Kasumi-1 (cell line): ENCODE results near the gene HIPK4.
A peak's percentile ranks its signal among the peaks of the same experiment; 100 is the strongest.
"Not testable (repeated sequence)": the region's sequence is repeated elsewhere in the genome, so short reads cannot be mapped to it uniquely, and the experiment has no call there.

Experiments used
- DNase-seq, 2 experiments: peaks; one replicate each; lab custom pipeline; 2025; lab: John Stamatoyannopoulos, UW

HIPK4 gene, protein sequence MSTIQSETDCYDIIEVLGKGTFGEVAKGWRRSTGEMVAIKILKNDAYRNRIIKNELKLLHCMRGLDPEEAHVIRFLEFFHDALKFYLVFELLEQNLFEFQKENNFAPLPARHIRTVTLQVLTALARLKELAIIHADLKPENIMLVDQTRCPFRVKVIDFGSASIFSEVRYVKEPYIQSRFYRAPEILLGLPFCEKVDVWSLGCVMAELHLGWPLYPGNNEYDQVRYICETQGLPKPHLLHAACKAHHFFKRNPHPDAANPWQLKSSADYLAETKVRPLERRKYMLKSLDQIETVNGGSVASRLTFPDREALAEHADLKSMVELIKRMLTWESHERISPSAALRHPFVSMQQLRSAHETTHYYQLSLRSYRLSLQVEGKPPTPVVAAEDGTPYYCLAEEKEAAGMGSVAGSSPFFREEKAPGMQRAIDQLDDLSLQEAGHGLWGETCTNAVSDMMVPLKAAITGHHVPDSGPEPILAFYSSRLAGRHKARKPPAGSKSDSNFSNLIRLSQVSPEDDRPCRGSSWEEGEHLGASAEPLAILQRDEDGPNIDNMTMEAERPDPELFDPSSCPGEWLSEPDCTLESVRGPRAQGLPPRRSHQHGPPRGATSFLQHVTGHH

DNA sequence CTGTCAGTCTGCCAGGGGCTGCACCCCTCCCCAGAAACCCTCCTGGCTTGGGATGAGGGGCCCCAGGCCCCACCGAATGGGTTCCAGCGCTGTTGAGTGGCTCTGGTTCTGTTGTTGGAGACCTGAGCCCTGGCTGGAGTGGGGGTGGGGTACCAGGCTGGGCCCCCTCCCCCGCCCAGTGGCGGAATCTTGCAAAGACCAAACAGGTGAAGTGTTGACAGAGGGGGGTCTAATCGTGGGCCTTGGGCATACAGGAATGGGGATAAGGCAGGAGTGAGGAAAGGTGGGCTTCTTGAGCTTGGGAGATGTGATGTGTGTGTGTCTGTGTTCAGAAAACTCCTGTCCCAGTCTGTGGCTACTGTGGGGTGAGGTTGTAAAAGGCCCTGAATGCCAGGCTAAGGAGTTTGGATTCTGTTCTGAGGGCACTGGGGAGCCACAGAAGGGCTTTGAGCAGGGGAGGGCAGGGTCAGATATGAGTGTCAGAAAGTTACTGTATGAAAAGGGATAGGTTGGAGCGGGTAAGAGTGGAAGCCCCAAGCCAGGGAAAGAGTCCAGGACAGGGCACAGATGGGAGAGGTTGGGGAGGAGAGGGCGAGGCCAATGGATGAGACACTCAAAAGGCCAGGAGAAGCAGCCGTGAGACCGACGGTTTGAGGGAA, at the start of gene HIPK4:
Gene HIPK4, minus strand, starts transcription at position 98 of the 659 bp plus-strand sequence. CDS start 279 bp downstream, outside the sequence.
- DNase-seq: no peak

- no peak for DNase-seq
Observed at GRCh38 chr19:40438284-40438683, 48.3 kb upstream of the HIPK4 start.

DNA sequence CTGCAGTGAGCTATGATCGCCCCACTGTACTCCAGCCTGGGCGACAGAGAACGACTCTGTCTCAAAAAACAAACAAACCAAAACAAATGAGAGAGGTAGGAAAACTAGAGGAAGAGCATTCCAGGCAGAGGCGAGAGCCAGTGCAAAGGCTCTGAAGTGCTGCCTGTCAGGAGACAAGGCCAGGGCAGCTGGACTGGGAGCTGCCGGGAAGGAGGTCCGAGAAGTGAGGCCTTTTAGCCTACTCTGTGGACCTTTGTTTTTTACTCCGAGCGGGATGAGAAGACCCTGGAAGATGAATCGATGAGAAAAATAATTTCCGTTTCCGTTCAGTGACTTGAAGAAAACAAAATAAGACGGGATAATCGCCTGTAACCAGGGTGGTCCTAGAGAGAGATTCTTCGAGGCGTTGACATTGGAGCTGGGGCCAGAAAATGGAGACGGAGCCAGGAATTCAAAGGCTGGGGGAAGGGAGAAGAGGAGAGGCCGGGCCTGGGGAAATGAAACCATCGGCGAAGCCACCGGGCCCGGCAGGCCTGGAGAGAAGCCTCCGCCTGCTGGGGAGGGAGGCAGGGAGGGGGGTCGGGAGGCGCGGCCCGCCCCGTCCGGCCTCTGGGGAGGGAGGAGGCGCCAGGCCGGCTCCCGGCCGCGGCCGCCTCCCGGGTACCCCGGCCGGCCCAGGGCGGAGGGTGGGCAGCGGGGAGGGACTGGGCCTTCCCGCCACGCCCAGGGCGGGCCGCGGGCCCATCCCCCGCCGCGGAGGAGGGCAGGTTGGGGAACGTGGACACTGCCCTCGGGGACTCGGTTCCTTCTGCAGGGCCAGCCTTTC, 43.6 kb upstream of the HIPK4 start:
- peak; percentile 11 to 38 for DNase-seq

DNA sequence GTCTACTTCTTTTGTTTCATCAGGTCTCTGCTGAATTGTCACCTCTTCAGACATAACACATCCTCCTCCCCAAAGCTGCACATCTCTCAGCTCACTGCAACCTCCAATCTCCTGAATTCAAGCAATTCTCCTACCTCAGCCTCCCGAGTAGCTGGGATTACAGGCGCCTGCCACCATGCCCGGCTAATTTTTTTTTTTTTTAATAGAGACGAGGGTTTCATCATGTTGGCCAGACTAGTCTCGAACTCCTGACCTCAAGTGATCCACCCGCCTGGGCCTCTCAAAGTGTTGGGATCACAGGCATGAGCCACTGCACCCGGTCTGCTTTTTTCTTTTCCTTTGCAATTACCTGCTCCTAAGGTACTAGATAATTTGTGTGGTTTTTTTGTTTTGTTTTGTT, 42.8 kb upstream of the HIPK4 start:
- DNase-seq: not testable (repeated sequence)

DNA sequence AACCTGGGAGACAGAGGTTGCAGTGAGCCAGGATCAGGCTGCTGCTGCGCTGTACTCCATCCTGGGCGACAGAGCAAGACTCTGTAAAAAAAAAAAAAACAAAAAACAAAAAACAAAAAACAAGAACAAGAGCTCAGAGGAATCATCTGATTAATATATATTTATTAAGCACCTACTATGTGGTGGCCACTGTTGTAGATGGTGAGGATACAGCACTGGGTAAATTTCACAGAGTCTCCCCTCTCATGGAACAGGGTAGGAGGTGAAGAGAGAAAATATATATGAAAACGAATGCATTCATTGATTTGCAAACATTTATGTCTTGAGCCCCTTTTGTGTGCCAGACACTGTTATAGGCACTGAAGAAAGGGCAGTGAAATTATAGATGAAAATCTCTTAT, 41.7 kb upstream of the HIPK4 start:
- no peak for DNase-seq

DNA sequence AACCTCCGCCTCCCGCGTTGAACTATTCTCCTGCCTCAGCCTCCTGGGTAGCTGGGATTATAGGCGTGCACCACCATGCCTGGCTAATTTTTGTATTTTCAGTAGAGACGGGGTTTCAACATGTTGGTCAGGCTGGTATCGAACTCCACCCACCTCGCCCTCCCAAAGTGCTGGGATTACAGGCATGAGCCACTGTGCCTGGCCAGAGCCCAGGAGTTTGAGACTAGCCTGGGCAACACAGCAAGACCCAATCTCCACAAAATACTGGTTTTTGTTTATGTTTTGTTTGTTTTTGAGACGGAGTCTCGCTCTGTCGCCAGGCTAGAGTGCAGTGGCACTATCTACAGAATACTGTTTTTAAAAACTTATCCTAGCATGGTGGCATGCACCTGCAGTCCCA, 40.3 kb upstream of the HIPK4 start:
- not testable (repeated sequence) for DNase-seq

DNA sequence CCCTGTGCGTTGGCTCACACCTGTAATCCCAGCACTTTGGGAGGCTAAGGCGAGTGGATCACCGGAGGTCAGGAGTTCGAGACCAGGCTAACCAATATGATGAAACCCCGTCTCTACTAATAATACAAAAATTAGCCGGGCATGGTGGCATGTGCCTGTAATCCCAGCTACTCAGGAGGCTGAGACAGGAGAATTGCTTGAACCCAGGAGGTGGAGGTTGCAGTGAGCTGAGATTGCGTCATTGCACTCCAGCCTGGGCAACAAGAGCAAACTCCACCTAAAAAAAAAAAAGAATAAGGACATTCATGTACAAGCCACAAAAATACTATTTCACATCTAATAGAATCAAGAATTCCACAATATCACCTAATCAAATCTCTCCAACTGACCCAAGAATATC, 38.2 kb upstream of the HIPK4 start:
- not testable (repeated sequence) for DNase-seq

DNA sequence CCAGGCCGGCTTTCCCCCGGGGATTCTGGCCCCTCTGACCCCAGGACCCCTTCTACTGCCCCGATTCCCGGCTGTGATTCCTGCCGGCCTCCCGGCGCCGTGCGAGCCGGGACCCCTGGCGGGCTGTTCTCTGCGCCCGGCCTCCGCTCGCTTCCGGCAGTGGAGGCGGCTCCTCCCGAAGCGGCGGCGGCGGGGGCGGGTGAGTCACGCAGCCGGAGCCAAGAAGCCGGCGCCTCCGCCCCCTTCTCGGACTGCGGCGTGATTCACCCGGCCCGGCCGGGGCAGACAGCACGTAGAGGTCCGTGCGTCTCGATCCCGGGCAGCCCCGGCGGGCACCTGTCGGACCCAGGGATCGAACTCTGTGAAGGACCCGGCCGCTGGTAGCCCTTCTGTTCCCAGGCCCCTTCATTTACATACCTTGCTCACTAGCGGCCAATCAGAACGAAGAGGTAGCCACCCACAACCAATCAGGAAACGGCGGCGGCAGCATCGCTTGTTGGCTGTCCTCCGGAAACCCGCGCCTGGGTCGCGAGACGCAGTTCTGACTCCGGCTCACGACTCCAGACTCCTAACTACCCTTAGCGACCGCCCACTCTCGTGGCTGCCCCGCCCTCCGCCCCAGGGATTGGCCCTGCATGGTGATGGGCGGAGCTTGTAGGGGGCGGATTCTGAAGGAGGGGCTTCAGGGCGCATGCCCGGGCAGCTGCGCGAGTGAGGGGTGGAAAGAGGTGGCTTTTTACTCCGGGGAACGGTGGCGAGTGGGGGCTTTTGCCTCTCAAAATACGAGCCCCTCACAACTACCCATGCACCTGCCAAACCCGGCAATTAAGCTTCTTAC, 35.7 kb upstream of the HIPK4 start, which contains the start of gene SERTAD1:
Gene SERTAD1, minus strand, starts transcription at position 543 of the 838 bp plus-strand sequence. CDS start 2,446 bp downstream, outside the sequence.
- DNase-seq: peak; percentile 99

DNA sequence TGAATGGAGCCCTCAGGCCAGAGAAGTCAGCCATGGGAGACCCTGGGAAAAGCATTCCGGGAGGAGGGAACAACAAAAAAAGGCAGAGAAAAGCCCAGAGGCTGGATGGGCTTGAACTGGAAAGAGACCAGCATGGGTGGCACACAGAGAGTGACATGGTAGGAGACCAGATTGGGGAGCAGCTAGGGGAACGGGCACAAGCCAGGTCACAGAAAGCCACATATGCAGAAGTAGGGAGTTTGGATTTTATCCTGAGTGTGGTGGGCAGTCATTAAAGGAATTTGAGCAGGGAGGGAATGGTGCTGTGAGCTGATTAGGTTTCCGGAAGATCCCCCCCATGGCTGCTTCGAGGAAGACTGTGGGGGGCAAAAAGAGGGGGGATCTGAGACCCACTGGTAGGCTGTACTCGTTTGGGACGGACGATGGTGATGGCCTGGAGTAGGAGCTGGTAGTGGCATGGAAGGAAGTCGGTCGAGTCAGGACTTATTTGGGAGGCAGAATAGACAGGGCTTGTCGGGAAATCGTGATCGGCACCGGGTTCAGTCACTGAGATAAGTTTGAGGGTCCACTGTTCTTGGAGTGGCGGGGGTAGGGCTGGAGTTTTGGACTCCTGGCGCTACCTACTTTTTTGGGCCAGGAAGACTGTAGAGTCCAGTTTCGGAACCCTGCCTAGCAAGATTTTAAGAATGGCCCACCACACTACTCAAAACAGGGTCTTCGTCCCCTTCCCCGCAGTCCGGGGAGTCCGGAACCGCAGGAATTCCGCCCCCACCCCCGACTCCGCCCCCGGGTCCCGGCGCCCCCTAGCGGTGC, 34.9 kb upstream of the HIPK4 start:
- peak; percentile 29 to 41 for DNase-seq

DNA sequence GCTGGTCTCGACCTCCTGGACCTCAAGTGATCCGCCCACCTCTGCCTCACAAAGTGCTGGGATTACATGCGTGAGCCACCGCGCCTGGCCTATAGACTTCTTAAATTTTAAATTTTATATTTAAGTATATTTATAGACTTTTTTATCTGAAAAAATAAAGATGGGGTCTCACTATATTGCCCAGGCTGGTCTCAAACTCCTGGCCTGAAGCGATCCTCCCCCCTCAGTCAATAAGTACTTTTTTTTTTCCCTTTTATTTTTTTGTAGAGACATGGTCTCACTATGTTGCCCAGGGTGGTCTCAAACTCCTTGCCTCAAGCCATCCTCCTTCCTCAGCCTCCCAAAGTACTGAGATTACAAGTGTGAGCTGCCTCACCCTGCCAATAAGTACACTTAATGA, 34.0 kb upstream of the HIPK4 start:
- no peak for DNase-seq

GRCh38 chr19:40422748-40423566, 33.0 kb upstream of the HIPK4 start:
- no peak for DNase-seq

DNA sequence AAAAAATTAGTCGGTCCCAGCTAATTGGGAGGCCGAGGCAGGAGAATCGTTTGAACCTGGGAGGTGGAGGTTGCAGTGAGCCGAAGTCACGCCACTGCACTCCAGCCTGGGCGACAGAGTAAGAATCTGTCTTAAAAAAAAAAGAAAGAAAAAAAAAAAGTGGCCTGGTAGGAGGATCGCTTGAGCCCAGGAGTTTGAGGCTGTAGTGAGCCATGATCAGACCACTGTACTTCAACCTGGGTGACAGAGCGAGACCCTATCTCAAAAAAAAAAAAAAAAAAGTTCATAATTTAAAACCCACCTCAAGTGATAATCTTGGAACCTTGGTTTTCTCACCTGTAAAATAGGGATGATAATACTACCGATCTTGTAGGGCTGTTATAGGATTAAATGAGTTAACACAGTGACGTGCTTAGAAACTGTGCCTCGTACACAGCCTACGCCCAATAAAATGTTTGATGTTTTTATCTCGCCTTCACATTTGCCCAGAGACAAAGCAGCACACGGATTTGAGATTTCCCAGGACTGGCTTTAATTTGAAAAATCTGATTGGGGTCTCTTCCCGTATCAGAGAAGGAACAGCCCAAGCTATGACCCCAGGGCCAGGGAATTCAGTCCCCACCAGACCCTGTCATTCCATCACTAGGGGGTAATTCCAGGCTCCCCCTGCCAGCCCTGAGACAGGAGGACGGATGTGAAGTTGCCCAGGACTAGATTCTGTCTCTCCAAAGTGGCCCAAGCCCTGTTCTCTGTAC, 32.2 kb upstream of the HIPK4 start:
- no peak for DNase-seq

GRCh38 chr19:40420766-40421765, 31.1 kb upstream of the HIPK4 start:
- DNase-seq: peak; percentile 72 to 76

DNA sequence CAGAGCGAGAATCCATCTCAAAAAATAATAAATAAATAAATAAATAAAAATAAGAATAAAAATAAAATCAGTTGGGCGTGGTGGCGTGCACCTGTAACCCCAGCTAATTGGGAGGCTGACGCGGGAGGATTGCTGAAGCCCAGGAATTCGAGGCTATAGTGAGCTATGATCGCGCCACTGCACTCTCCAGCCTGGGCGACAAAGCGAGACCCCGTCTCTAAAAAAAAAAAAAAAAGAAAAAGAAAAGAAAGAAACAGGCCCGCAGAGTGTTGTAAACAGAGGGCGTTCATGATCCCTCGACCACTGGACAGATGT, 30.4 kb upstream of the HIPK4 start:
- no peak for DNase-seq

- no peak for DNase-seq
Observed at GRCh38 chr19:40419780-40420179, 29.8 kb upstream of the HIPK4 start.

GRCh38 chr19:40419066-40419612, 29.2 kb upstream of the HIPK4 start:
- no peak for DNase-seq

DNA sequence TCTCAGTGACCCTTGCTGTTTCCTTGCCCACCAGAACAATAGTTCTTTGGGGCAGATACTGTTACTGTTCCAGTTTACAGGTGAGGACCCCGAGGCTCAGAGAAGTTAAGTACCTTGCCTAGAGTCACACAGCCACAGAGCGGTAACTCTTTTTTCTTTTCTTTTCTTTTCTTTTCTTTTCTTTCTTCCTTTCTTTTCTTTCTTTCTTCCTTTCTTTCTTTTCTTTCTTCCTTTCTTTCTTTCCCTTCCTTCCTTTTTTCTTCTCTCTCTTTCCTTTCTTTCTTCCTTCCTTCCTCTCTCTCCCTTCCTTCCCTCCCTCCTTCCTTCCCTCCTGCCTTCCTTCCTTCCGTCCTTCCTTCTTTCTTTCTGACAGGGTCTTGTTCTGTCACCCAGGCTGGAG, 28.1 kb upstream of the HIPK4 start:
- no peak for DNase-seq
